H1 (cell line): ENCODE data around the gene CRTAC1. TPM values are rescaled to one million over a fixed set of nuclear protein-coding genes. Genes with fewer than 3 reads are reported as not detected.
A peak's percentile ranks its signal among the peaks of the same experiment; 100 is the strongest.

Source experiments
- CTCF ChIA-PET: fragments of 300-600 bp; sonication (Branson Sonifier 250); formaldehyde crosslinking; loops from one replicate; lab custom pipeline; 2021; ENCODE audit not compliant: partially characterized antibody; lab: Charles Lee
- POLR2A ChIA-PET: fragments of 300-600 bp; sonication (Branson Sonifier 250); formaldehyde crosslinking; loops from one replicate; lab custom pipeline; 2021; ENCODE audit warnings: inconsistent platforms; ENCODE audit not compliant: partially characterized antibody; lab: Charles Lee
- DNase-seq, 2 experiments: peaks; one replicate each; pipeline versions ENCODE4 v3.0.0 to v3.0.0-alpha.2; 2010 to 2022; ENCODE audit warnings: low spot score in 2 of 2, low read depth in 1 of 2, mixed read lengths in 1 of 2
- FAIRE-seq: peaks from 2 replicates; lab custom pipeline; 2011; peaks lifted over from hg19 to GRCh38; lab: Jason Lieb, UNC
- H2AFZ ChIP-seq: 2 replicates; pipeline ENCODE4 v1.8.1; 2012; ENCODE audit warnings: low read length, inconsistent platforms
- H2AK5ac ChIP-seq: 2 replicates; pipeline ENCODE4 v1.6.1; 2013; ENCODE audit warnings: low read depth, low read length
- H2BK120ac ChIP-seq: replicated peaks from 2 replicates; pipeline ENCODE3; 2013; ENCODE audit warnings: low read depth, low read length, inconsistent platforms
- H2BK12ac ChIP-seq: 2 replicates; pipeline ENCODE4 v1.6.1; 2013; ENCODE audit warnings: low read depth, low read length
- H2BK15ac ChIP-seq: 2 replicates; pipeline ENCODE4 v1.6.1; 2013; ENCODE audit warnings: low read length
- H2BK20ac ChIP-seq: 2 replicates; pipeline ENCODE4 v1.6.1; 2013; ENCODE audit warnings: low read length
- H2BK5ac ChIP-seq: 2 replicates; pipeline ENCODE4 v1.6.1; 2013; ENCODE audit warnings: low read depth, low read length
- H3K14ac ChIP-seq: 2 replicates; pipeline ENCODE4 v1.6.1; 2013; ENCODE audit warnings: inconsistent platforms; ENCODE audit not compliant: insufficient read length
- H3K18ac ChIP-seq: 2 replicates; pipeline ENCODE4 v1.6.1; 2013; ENCODE audit warnings: low read length; ENCODE audit errors: extremely low read depth
- H3K23ac ChIP-seq: 2 replicates; pipeline ENCODE4 v1.6.1; 2013; ENCODE audit warnings: inconsistent platforms; ENCODE audit not compliant: insufficient read length
- H3K23me2 ChIP-seq: 2 replicates; pipeline ENCODE4 v1.6.1; 2013; ENCODE audit warnings: low read depth, low read length
- H3K27ac ChIP-seq: 2 replicates; pipeline ENCODE4 v1.6.1; 2011; ENCODE audit warnings: low read depth, low read length, inconsistent platforms
- H3K27me3 ChIP-seq, 4 experiments: replicated peaks in 1 of 4; 1 replicate in 1 of 4; 2 replicates in 3 of 4; pipeline versions ENCODE4 v1.6.1 to v1.8.1; 2011 to 2013; ENCODE audit warnings: low read length in 3 of 4, mild to moderate bottlenecking in 3 of 4, inconsistent platforms in 2 of 4, mixed read lengths in 2 of 4, moderate library complexity in 1 of 4; ENCODE audit not compliant: control insufficient read depth in 3 of 4, insufficient read depth in 3 of 4; ENCODE audit errors: extremely low read depth in 1 of 4
- H3K36me3 ChIP-seq, 4 experiments: 2 replicates each; pipeline versions ENCODE4 v1.6.1 to v1.8.1; 2011 to 2013; ENCODE audit warnings: mild to moderate bottlenecking in 4 of 4, low read length in 3 of 4, moderate library complexity in 2 of 4, control low read depth in 1 of 4, inconsistent platforms in 1 of 4; ENCODE audit not compliant: insufficient read depth in 4 of 4, control insufficient read depth in 2 of 4
- H3K4ac ChIP-seq: replicated peaks from 2 replicates; pipeline ENCODE3; 2013; ENCODE audit warnings: low read length, low read depth, mixed read lengths, inconsistent platforms; ENCODE audit not compliant: insufficient read length
- H3K4me1 ChIP-seq, 4 experiments: replicated peaks in 1 of 4; 1 replicate in 1 of 4; 2 replicates in 3 of 4; pipeline versions ENCODE4 v1.6.1 to v1.8.1; 2011 to 2013; ENCODE audit warnings: low read length in 3 of 4, inconsistent platforms in 2 of 4, mixed read lengths in 1 of 4; ENCODE audit not compliant: insufficient read depth in 4 of 4, control insufficient read depth in 3 of 4
- H3K4me2 ChIP-seq, 2 experiments: 2 replicates each; pipeline versions ENCODE4 v1.6.1 to v1.8.1; 2011 to 2013; ENCODE audit warnings: low read depth in 2 of 2, low read length in 2 of 2, control low read depth in 1 of 2, inconsistent platforms in 1 of 2, mild to moderate bottlenecking in 1 of 2; ENCODE audit not compliant: insufficient read depth in 1 of 2
- H3K4me3 ChIP-seq, 4 experiments: fragments of 200-600, 300-600 bp in 1 of 4; sonication (generic), shearing (Covaris generic), sonication (Bioruptor Twin) in 1 of 4; 2 replicates each; pipeline versions ENCODE4 v1.5.1 to v1.8.1; 2011 to 2016; ENCODE audit warnings: low read length in 4 of 4, low read depth in 3 of 4, control low read depth in 2 of 4, inconsistent platforms in 2 of 4, mild to moderate bottlenecking in 2 of 4, mixed read lengths in 1 of 4, moderate library complexity in 1 of 4; ENCODE audit not compliant: insufficient read depth in 2 of 4; ENCODE audit errors: extremely low read depth in 1 of 4
- H3K56ac ChIP-seq: replicated peaks from 2 replicates; pipeline ENCODE3; 2013; ENCODE audit warnings: low read depth, mild to moderate bottlenecking, mixed read lengths, low read length, inconsistent platforms; ENCODE audit not compliant: insufficient read length
- H3K79me1 ChIP-seq: 2 replicates; pipeline ENCODE4 v1.6.1; 2013; ENCODE audit warnings: low read depth, low read length, control low read depth
- H3K79me2 ChIP-seq, 2 experiments: 2 replicates each; pipeline versions ENCODE4 v1.6.1 to v1.8.1; 2012 to 2013; ENCODE audit warnings: low read length in 2 of 2, mild to moderate bottlenecking in 2 of 2, inconsistent platforms in 1 of 2; ENCODE audit not compliant: insufficient read depth in 2 of 2, control insufficient read depth in 1 of 2
- H3K9ac ChIP-seq, 4 experiments: replicated peaks in 1 of 4; 1 replicate in 1 of 4; 2 replicates in 3 of 4; pipeline versions ENCODE4 v1.6.1 to v1.8.1; 2011 to 2013; ENCODE audit warnings: low read depth in 3 of 4, low read length in 3 of 4, control low read depth in 2 of 4, mild to moderate bottlenecking in 2 of 4, moderate library complexity in 2 of 4, inconsistent platforms in 1 of 4; ENCODE audit errors: extremely low read depth in 1 of 4
- H3K9me3 ChIP-seq, 2 experiments: 2 replicates each; pipeline versions ENCODE4 v1.6.1 to v1.8.1; 2012 to 2013; ENCODE audit warnings: mild to moderate bottlenecking in 2 of 2, moderate library complexity in 2 of 2, control low read depth in 1 of 2, inconsistent platforms in 1 of 2, low read depth in 1 of 2, low read length in 1 of 2, mixed read lengths in 1 of 2; ENCODE audit not compliant: insufficient read depth in 2 of 2
- H4K20me1 ChIP-seq, 2 experiments: replicated peaks in 1 of 2; 2 replicates each; pipeline versions ENCODE3 to v1.8.1; 2011 to 2013; ENCODE audit warnings: inconsistent platforms in 2 of 2, low read length in 2 of 2, mild to moderate bottlenecking in 1 of 2; ENCODE audit not compliant: insufficient read depth in 2 of 2, control insufficient read depth in 1 of 2
- H4K5ac ChIP-seq: 2 replicates; pipeline ENCODE4 v1.6.1; 2013; ENCODE audit warnings: low read length, low read depth, mixed read lengths, inconsistent platforms; ENCODE audit not compliant: insufficient read length
- H4K8ac ChIP-seq: 2 replicates; pipeline ENCODE4 v1.8.0; 2013; ENCODE audit warnings: mild to moderate bottlenecking, moderate library complexity, low read length, inconsistent platforms; ENCODE audit not compliant: insufficient read depth; ENCODE audit errors: extremely low read depth
- H4K91ac ChIP-seq: replicated peaks from 2 replicates; pipeline ENCODE3; 2013; ENCODE audit warnings: low read length, mixed read lengths, inconsistent platforms; ENCODE audit not compliant: insufficient read length
- ATF2 ChIP-seq: IDR thresholded peaks from 2 replicates; pipeline ENCODE4 v1.6.1; 2012; ENCODE audit warnings: low read length, inconsistent platforms
- FOSL1 ChIP-seq: IDR thresholded peaks from 2 replicates; pipeline ENCODE4 v1.6.1; 2011; ENCODE audit warnings: mild to moderate bottlenecking, low read depth, low read length, moderate library complexity; ENCODE audit not compliant: insufficient read depth
- MAX ChIP-seq: IDR thresholded peaks from 2 replicates; pipeline ENCODE4 v1.6.1; 2012; ENCODE audit warnings: inconsistent platforms
- NANOG ChIP-seq: IDR thresholded peaks from 2 replicates; pipeline ENCODE4 v1.6.1; 2011; ENCODE audit warnings: low read length, low read depth, mild to moderate bottlenecking, inconsistent platforms; ENCODE audit not compliant: insufficient read depth, poor library complexity, severe bottlenecking
- POU5F1 ChIP-seq: IDR thresholded peaks from 2 replicates; pipeline ENCODE4 v1.6.1; 2011; ENCODE audit warnings: low read depth, mild to moderate bottlenecking, low read length, moderate library complexity
- RBBP5 ChIP-seq: IDR thresholded peaks from 2 replicates; pipeline ENCODE4 v1.7.1; 2012; ENCODE audit warnings: low read depth, mild to moderate bottlenecking, inconsistent platforms, low read length, moderate library complexity, borderline replicate concordance
- TCF12 ChIP-seq: IDR thresholded peaks from 2 replicates; pipeline ENCODE4 v1.6.1; 2011; ENCODE audit warnings: low read depth, mild to moderate bottlenecking, low read length
- WGBS, 2 experiments: shearing (Covaris generic) in 1 of 2; methylation state at CpG; one replicate each; pipeline versions ENCODE4 v1.1.6 to v1.1.7; 2013 to 2015; ENCODE audit warnings: low lambda C conversion rate in 2 of 2, mixed read lengths in 2 of 2, inconsistent platforms in 1 of 2, low coverage in 1 of 2, missing lambda C conversion rate in 1 of 2; ENCODE audit not compliant: insufficient replicate concordance in 2 of 2, insufficient coverage in 1 of 2, insufficient read length in 1 of 2; ENCODE audit errors: extremely low coverage in 1 of 2, missing lambda C conversion rate in 1 of 2; 5-methylcytosine and 5-hydroxymethylcytosine counted together
- polyA plus RNA-seq, 7 experiments: library from polyadenylated mRNA; depleted of rRNA in 3 of 7; stranded (reverse) in 5 of 7; unstranded in 2 of 7; fragments of >200 nt in 5 of 7; fragments of 200-250 nt in 2 of 7; gene quantifications; 1 replicate in 5 of 7; 2 replicates in 1 of 7; 4 replicates in 1 of 7; pipeline versions ENCODE4 v1.2.1 to v1.2.3, GENCODE V29; 2011 to 2013; ENCODE audit warnings: missing spikeins in 2 of 7, mixed read lengths in 2 of 7
- total RNA-seq: library from RNA; stranded (reverse); fragmentation: NEBNext Ultra II Directional; extraction: Animal tissue kit (Norgen Biotek cat#: 25700); gene quantifications from 2 replicates; pipeline ENCODE4 v1.2.1, GENCODE V29; 2021
- TF ChIP-seq, protein P1 (sequence below), 3 experiments: IDR thresholded peaks; 1 replicate in 2 of 3; 2 replicates in 1 of 3; pipeline versions ENCODE4 v1.5.1 to v1.6.1; 2011; ENCODE audit warnings: low read length in 3 of 3, mild to moderate bottlenecking in 3 of 3, inconsistent platforms in 2 of 3, low read depth in 1 of 3, moderate library complexity in 1 of 3; ENCODE audit not compliant: insufficient read depth in 1 of 3; ENCODE audit errors: control extremely low read depth in 1 of 3

Gene CRTAC1
- total and polyA plus RNA-seq, 2 of the 8 experiments (the other 6 are each of a cell fraction or from before 2014, with no cell fraction given), result 0.91 to 1.2 TPM

DNA sequence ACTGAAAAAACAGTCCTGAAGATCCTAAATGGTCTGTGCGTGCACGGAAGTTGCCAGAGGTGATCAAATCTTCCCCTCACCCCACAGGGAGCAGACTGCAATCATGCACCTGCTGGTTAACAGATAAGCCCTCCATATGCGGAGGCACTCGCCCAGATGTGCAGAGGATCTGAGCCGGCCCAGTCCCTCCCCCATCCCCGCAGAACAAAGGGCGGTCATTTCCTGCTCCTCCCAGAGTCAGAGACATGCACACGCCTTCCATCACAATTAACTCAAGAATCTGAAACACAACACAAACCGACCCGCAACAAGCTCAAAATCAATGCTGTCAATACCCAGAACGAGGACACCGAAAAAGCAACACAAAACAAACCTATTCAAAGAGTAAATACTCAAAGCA is 24.2 kb downstream of the CRTAC1 start:
- FAIRE-seq (peak; percentile 13), DNase-seq (no peak)
- H2BK120ac ChIP-seq, result no peak overlapping the region
- no peak overlapping the region; the same call in 1 of the 2 replicates for H2BK20ac ChIP-seq
- H3K4ac ChIP-seq, result no peak overlapping the region
- no peaks in the 10 kb centered on the region; a peak in 2 of 7 replicates for H3K27me3 ChIP-seq
- peak overlapping the region; percentile 41; the same call in 1 of the 2 replicates for H3K18ac ChIP-seq
- H3K23me2 ChIP-seq, result no peaks in the 10 kb centered on the region
- no peak overlapping the region for H3K9ac ChIP-seq
- H3K27ac ChIP-seq, result no peak overlapping the region
- H3K79me2 ChIP-seq, result no peaks in the 10 kb centered on the region
- H2AK5ac ChIP-seq, result no peak overlapping the region
- ChIA-PET POLR2A (no interaction called here), CTCF (interaction anchor here (0.5 to 9.3 kb wide), 6 partner anchors 18 to 304 kb away, joined by 3 to 120 read pairs (median 4); partner anchors contain the start of gene CRTAC1)
- H2BK5ac ChIP-seq, result no peak overlapping the region
- WGBS, 2 experiments, result 8% methylated on average over 12 of the region's 12 CpGs; no CpG with 5 or more reads in 1 of the 2 experiments
- no peak overlapping the region for H3K14ac ChIP-seq
- peak overlapping the region; percentile 66 to 86 for H3K4me2 ChIP-seq
- H3K23ac ChIP-seq, result no peak overlapping the region
- H3K36me3 ChIP-seq, result no peaks in the 10 kb centered on the region
- H4K8ac ChIP-seq, result no peak overlapping the region
- no peaks in the 10 kb centered on the region for H3K9me3 ChIP-seq
- H4K91ac ChIP-seq, result no peak overlapping the region
- H4K5ac ChIP-seq, result no peak overlapping the region
- H3K4me3 ChIP-seq, result peak overlapping the region; percentile 13 to 50 (median 28); a peak in 7 of 8 replicates
- H2BK12ac ChIP-seq, result no peak overlapping the region
- H3K4me1 ChIP-seq, result peaks cover 0 to 18% (median 3%) of the 10 kb centered on the region in 4 experiments; a peak in 4 of 7 replicates
- H2BK15ac ChIP-seq, result no peak overlapping the region
- no peak overlapping the region for H3K56ac ChIP-seq
- no peaks in the 10 kb centered on the region for H4K20me1 ChIP-seq
- H2AFZ ChIP-seq, result 0 out of 2 replicates have a peak overlapping the region, but pooled peaks have one; percentile 11
- H3K79me1 ChIP-seq, result no peaks in the 10 kb centered on the region
- no peak for TF ChIP-seq FOSL1
- peak; percentile 9 for TF ChIP-seq NANOG
- TF ChIP-seq POU5F1, result no peak
- TF ChIP-seq RBBP5, result no peak
- peak; percentile 33; the same call in 1 of the 2 replicates for TF ChIP-seq MAX
- TF ChIP-seq, protein P1, sequence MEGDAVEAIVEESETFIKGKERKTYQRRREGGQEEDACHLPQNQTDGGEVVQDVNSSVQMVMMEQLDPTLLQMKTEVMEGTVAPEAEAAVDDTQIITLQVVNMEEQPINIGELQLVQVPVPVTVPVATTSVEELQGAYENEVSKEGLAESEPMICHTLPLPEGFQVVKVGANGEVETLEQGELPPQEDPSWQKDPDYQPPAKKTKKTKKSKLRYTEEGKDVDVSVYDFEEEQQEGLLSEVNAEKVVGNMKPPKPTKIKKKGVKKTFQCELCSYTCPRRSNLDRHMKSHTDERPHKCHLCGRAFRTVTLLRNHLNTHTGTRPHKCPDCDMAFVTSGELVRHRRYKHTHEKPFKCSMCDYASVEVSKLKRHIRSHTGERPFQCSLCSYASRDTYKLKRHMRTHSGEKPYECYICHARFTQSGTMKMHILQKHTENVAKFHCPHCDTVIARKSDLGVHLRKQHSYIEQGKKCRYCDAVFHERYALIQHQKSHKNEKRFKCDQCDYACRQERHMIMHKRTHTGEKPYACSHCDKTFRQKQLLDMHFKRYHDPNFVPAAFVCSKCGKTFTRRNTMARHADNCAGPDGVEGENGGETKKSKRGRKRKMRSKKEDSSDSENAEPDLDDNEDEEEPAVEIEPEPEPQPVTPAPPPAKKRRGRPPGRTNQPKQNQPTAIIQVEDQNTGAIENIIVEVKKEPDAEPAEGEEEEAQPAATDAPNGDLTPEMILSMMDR (IDR thresholded peaks at IDR 0.05; ENCODE audit: control extremely low read depth in 1 of 3, insufficient read depth in 1 of 3, low read depth in 1 of 3, low read length in 3 of 3), result no peak
- peak; percentile 83; the same call in 1 of the 2 replicates for TF ChIP-seq TCF12
- TF ChIP-seq ATF2, result no peak
